Endodermal cell (in vitro differentiated cells): Measurements from ENCODE around the gene OBSCN. TPM values are rescaled to one million over a fixed set of nuclear protein-coding genes. Genes with fewer than 3 reads are reported as not detected.

ENCODE experiments used
- DNase-seq: peaks from one replicate; pipeline ENCODE4 v3.0.0-alpha.2; 2017
- H3K27ac ChIP-seq: 2 replicates; pipeline ENCODE4 v1.5.1; 2013; ENCODE audit warnings: mild to moderate bottlenecking, low read depth, low read length, moderate library complexity
- H3K27me3 ChIP-seq: 2 replicates; pipeline ENCODE4 v1.6.1; 2013; ENCODE audit warnings: mild to moderate bottlenecking, low read length, moderate library complexity; ENCODE audit not compliant: insufficient read depth, control insufficient read depth, poor library complexity, severe bottlenecking
- H3K36me3 ChIP-seq: 2 replicates; pipeline ENCODE4 v1.7.0; 2013; ENCODE audit warnings: mild to moderate bottlenecking, low read length, moderate library complexity; ENCODE audit not compliant: control insufficient read depth, insufficient read depth
- H3K4me1 ChIP-seq: one replicate; pipeline ENCODE4 v1.7.0; 2013; ENCODE audit warnings: low read length; ENCODE audit not compliant: control insufficient read depth, insufficient read depth
- H3K4me3 ChIP-seq: 2 replicates; pipeline ENCODE4 v1.5.1; 2013; ENCODE audit warnings: mild to moderate bottlenecking, low read length, moderate library complexity
- H3K9ac ChIP-seq: 2 replicates; pipeline ENCODE4 v1.6.1; 2013; ENCODE audit warnings: mild to moderate bottlenecking, low read length, moderate library complexity; ENCODE audit not compliant: poor library complexity, severe bottlenecking; ENCODE audit errors: extremely low read depth
- H3K9me3 ChIP-seq: 2 replicates; pipeline ENCODE4 v1.6.1; 2013; ENCODE audit warnings: mild to moderate bottlenecking, low read length, moderate library complexity; ENCODE audit not compliant: control insufficient read depth
- H3K27ac Mint-ChIP-seq: 2 replicates; pipeline ENCODE4 v1.8.0; 2020; ENCODE audit warnings: mixed read lengths
- H3K27me3 Mint-ChIP-seq: 2 replicates; pipeline ENCODE4 v1.8.0; 2021; ENCODE audit warnings: mild to moderate bottlenecking, mixed read lengths; ENCODE audit not compliant: insufficient read depth
- H3K36me3 Mint-ChIP-seq: 2 replicates; pipeline ENCODE4 v1.8.0; 2020; ENCODE audit warnings: low read depth, mixed read lengths
- H3K4me1 Mint-ChIP-seq: 2 replicates; pipeline ENCODE4 v1.8.0; 2020; ENCODE audit warnings: mixed read lengths
- H3K4me3 Mint-ChIP-seq: 2 replicates; pipeline ENCODE4 v1.8.0; 2020; ENCODE audit warnings: mild to moderate bottlenecking, moderate library complexity, mixed read lengths
- H3K9me3 Mint-ChIP-seq: 2 replicates; pipeline ENCODE4 v1.8.0; 2020; ENCODE audit warnings: mild to moderate bottlenecking, mixed read lengths
- WGBS, 2 experiments: methylation state at CpG; one replicate each; pipeline versions ENCODE4 v1.1.5 to v1.1.7; 2013; ENCODE audit warnings: missing lambda C conversion rate in 2 of 2, mixed read lengths in 1 of 2; ENCODE audit not compliant: insufficient coverage in 1 of 2, insufficient read length in 1 of 2; 5-methylcytosine and 5-hydroxymethylcytosine counted together
- total RNA-seq, 2 donors: library from RNA; stranded (reverse); fragmentation: NEBNext Ultra II Directional in 1 of 2; extraction: Animal tissue kit (Norgen Biotek cat#: 25700) in 1 of 2; gene quantifications; 2 replicates in 1 of 2; 3 replicates in 1 of 2; pipeline ENCODE4 v1.2.1, GENCODE V29; 2021
- TF ChIP-seq, protein P1 (sequence below): fragments of 200-600 bp; sonication (generic); conservative IDR thresholded peaks from 2 replicates; pipeline ENCODE4 v1.5.0; 2021; ENCODE audit warnings: antibody characterized with exemption, mild to moderate bottlenecking

OBSCN gene
- total RNA-seq, 2 donors from 2014 or later: 53.7 to 68.9 TPM

GRCh38 chr1:228159008-228159665 lies 48.7 kb upstream of the OBSCN start:
- no peak for DNase-seq
- no peaks in the 10 kb centered on the region for H3K9me3 Mint-ChIP-seq
- H3K27ac ChIP-seq: no peak overlapping the region
- no peak overlapping the region for H3K27ac Mint-ChIP-seq
- H3K36me3 Mint-ChIP-seq: no peaks in the 10 kb centered on the region
- H3K4me3 Mint-ChIP-seq: no peak overlapping the region
- H3K27me3 Mint-ChIP-seq: peaks cover 23% of the 10 kb centered on the region
- WGBS, 2 experiments: 95 to 97% methylated on average over 6 to 14 of the region's 14 CpGs
- H3K36me3 ChIP-seq: no peaks in the 10 kb centered on the region
- no peaks in the 10 kb centered on the region for H3K27me3 ChIP-seq
- no peaks in the 10 kb centered on the region for H3K9me3 ChIP-seq
- TF ChIP-seq, protein P1, sequence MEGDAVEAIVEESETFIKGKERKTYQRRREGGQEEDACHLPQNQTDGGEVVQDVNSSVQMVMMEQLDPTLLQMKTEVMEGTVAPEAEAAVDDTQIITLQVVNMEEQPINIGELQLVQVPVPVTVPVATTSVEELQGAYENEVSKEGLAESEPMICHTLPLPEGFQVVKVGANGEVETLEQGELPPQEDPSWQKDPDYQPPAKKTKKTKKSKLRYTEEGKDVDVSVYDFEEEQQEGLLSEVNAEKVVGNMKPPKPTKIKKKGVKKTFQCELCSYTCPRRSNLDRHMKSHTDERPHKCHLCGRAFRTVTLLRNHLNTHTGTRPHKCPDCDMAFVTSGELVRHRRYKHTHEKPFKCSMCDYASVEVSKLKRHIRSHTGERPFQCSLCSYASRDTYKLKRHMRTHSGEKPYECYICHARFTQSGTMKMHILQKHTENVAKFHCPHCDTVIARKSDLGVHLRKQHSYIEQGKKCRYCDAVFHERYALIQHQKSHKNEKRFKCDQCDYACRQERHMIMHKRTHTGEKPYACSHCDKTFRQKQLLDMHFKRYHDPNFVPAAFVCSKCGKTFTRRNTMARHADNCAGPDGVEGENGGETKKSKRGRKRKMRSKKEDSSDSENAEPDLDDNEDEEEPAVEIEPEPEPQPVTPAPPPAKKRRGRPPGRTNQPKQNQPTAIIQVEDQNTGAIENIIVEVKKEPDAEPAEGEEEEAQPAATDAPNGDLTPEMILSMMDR: no peak
- H3K4me3 ChIP-seq: no peak overlapping the region
- peaks cover 7% of the 10 kb centered on the region for H3K4me1 ChIP-seq
- H3K4me1 Mint-ChIP-seq: no peaks in the 10 kb centered on the region
- H3K9ac ChIP-seq: no peak overlapping the region

DNA sequence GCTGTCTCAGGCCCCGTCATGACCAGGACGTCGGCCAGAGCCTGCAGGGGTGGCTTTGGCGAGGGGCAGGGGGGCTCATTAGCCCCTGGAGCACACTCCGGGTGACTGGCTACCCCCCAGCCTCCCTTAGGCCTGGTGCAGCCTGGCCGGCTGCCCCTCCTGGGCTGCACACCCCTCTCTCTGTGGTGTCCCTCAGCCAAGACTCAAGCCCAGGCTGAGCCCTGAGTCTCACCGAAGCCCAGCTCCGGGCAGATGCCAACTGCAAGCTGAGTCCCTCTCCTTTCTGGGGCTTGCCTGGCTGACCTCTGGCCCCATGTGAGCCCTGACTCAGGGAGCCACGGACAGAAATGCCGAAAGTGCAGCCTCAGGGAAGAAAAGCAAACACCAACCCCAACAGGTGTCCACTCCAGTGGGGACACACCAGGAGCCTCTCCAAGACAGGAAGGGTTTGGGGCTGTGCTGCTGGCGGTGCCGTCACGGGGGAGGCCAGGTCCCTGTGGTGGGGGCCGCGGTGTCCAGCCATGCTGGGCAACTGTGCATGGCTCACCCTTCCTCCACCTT lies 47.6 kb upstream of the OBSCN start:
- H3K4me1 Mint-ChIP-seq: no peaks in the 10 kb centered on the region
- Histone ChIP-seq H3K27ac (no peak overlapping the region), H3K27me3 (no peaks in the 10 kb centered on the region), H3K9ac (no peak overlapping the region), H3K4me3 (no peak overlapping the region), H3K4me1 (peaks cover 7% of the 10 kb centered on the region), H3K9me3 (no peaks in the 10 kb centered on the region), H3K36me3 (no peaks in the 10 kb centered on the region)
- no peak overlapping the region for H3K4me3 Mint-ChIP-seq
- TF ChIP-seq, protein P1: no peak
- H3K27me3 Mint-ChIP-seq: peaks cover 23% of the 10 kb centered on the region
- 88 to 89% methylated on average over 11 to 15 of the region's 15 CpGs for WGBS, 2 experiments
- no peak for DNase-seq
- H3K36me3 Mint-ChIP-seq: no peaks in the 10 kb centered on the region
- no peak overlapping the region for H3K27ac Mint-ChIP-seq
- H3K9me3 Mint-ChIP-seq: no peaks in the 10 kb centered on the region

DNA sequence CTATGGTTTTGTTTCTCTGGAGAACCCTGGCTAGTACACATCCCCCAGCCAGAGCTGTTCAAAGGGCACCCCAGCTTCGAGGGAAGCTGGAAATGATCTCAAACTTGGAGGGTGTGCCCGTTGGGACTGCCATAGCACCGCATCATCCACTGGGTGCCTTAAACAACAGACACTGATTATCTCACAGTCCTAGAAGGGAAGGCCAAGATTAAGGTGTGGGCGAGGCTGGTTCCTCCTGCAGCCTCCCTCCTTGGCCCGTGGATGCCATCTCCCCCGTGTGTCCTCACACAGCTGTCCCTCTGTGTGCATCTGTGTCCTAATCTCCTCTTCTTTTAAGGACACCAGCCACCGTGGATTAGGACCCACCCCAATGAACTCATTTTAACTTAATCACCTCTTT lies 46.5 kb upstream of the OBSCN start:
- Histone ChIP-seq H3K4me1 (peaks cover 7% of the 10 kb centered on the region), H3K27ac (no peak overlapping the region), H3K9ac (no peak overlapping the region), H3K9me3 (no peaks in the 10 kb centered on the region), H3K4me3 (no peak overlapping the region), H3K36me3 (no peaks in the 10 kb centered on the region), H3K27me3 (no peaks in the 10 kb centered on the region)
- 73 to 89% methylated on average over 2 to 6 of the region's 7 CpGs for WGBS, 2 experiments
- H3K36me3 Mint-ChIP-seq: no peaks in the 10 kb centered on the region
- H3K27me3 Mint-ChIP-seq: peaks cover 23% of the 10 kb centered on the region
- no peak overlapping the region for H3K27ac Mint-ChIP-seq
- no peaks in the 10 kb centered on the region for H3K4me1 Mint-ChIP-seq
- H3K9me3 Mint-ChIP-seq: no peaks in the 10 kb centered on the region
- DNase-seq: no peak
- no peak overlapping the region for H3K4me3 Mint-ChIP-seq
- TF ChIP-seq, protein P1: no peak
